ENCODE results near the gene ORC5.
"Not testable (repeated sequence)": the region's sequence is repeated elsewhere in the genome, so short reads cannot be mapped to it uniquely, and the experiment has no call there.

The ORC5 gene

GRCh38 chr7:104198673-104199278, 9.0 kb downstream of the ORC5 start:
- FAIRE-seq: no peak
- DNase-seq (ENCODE audit: extremely low spot score, insufficient read length, low read depth): no peak

- DNase-seq (ENCODE audit: extremely low spot score, insufficient read length, low read depth): no peak
- FAIRE-seq: no peak
Observed at GRCh38 chr7:104196161-104196560, 11.7 kb downstream of the ORC5 start.

- no peak for DNase-seq (ENCODE audit: extremely low spot score, insufficient read length, low read depth)
- FAIRE-seq: no peak
Observed at GRCh38 chr7:104192434-104192833, 15.4 kb downstream of the ORC5 start.

GRCh38 chr7:104185346-104185745, 22.5 kb downstream of the ORC5 start:
- DNase-seq (ENCODE audit: extremely low spot score, insufficient read length, low read depth): no peak
- no peak for FAIRE-seq

- DNase-seq (ENCODE audit: extremely low spot score, insufficient read length, low read depth): no peak
- FAIRE-seq: no peak
Observed at GRCh38 chr7:104179178-104179577, 28.6 kb downstream of the ORC5 start.

- FAIRE-seq: not testable (repeated sequence)
Observed at GRCh38 chr7:104177565-104178083, 30.2 kb downstream of the ORC5 start.

GRCh38 chr7:104176332-104176731, 31.5 kb downstream of the ORC5 start:
- DNase-seq (ENCODE audit: extremely low spot score, insufficient read length, low read depth): no peak
- no peak for FAIRE-seq

More at GRCh38 chr7:104177565-104178083, 30.2 kb downstream of the ORC5 start:
- not testable (repeated sequence) for DNase-seq (ENCODE audit: extremely low spot score, insufficient read length, low read depth)

- FAIRE-seq: no peak
- no peak for DNase-seq (ENCODE audit: extremely low spot score, insufficient read length, low read depth)
Observed at GRCh38 chr7:104175361-104175984, 32.3 kb downstream of the ORC5 start.

GRCh38 chr7:104174798-104175197, 33.0 kb downstream of the ORC5 start:
- DNase-seq (ENCODE audit: extremely low spot score, insufficient read length, low read depth) (no peak), FAIRE-seq (no peak)

GRCh38 chr7:104162081-104162480, 45.7 kb downstream of the ORC5 start:
- no peak for DNase-seq (ENCODE audit: extremely low spot score, insufficient read length, low read depth)
- FAIRE-seq: no peak

- no peak for FAIRE-seq
Observed at GRCh38 chr7:104161244-104161643, 46.6 kb downstream of the ORC5 start.

GRCh38 chr7:104160375-104160774, 47.4 kb downstream of the ORC5 start:
- FAIRE-seq (no peak), DNase-seq (ENCODE audit: extremely low spot score, insufficient read length, low read depth) (no peak)

More at GRCh38 chr7:104161244-104161643, 46.6 kb downstream of the ORC5 start:
- no peak for DNase-seq (ENCODE audit: extremely low spot score, insufficient read length, low read depth)

GRCh38 chr7:104156842-104157277, 51.0 kb downstream of the ORC5 start:
- peak; percentile 75 for FAIRE-seq
- DNase-seq (ENCODE audit: extremely low spot score, insufficient read length, low read depth): no peak

GRCh38 chr7:104153287-104153686, 54.5 kb downstream of the ORC5 start:
- DNase-seq (ENCODE audit: extremely low spot score, insufficient read length, low read depth) (no peak), FAIRE-seq (no peak)

GRCh38 chr7:104152468-104152867, 55.3 kb downstream of the ORC5 start:
- FAIRE-seq: no peak
- no peak for DNase-seq (ENCODE audit: extremely low spot score, insufficient read length, low read depth)

GRCh38 chr7:104150470-104150869, 57.3 kb downstream of the ORC5 start:
- DNase-seq (ENCODE audit: extremely low spot score, insufficient read length, low read depth) (no peak), FAIRE-seq (no peak)

- FAIRE-seq: no peak
Observed at GRCh38 chr7:104149822-104150221, 58.0 kb downstream of the ORC5 start.

GRCh38 chr7:104142147-104142546, 65.7 kb downstream of the ORC5 start:
- no peak for FAIRE-seq
- DNase-seq (ENCODE audit: extremely low spot score, insufficient read length, low read depth): no peak

More at GRCh38 chr7:104149822-104150221, 58.0 kb downstream of the ORC5 start:
- no peak for DNase-seq (ENCODE audit: extremely low spot score, insufficient read length, low read depth)

- DNase-seq (ENCODE audit: extremely low spot score, insufficient read length, low read depth) (no peak), FAIRE-seq (no peak)
Observed at GRCh38 chr7:104137971-104138370, 69.8 kb downstream of the ORC5 start.

- no peak for FAIRE-seq
- DNase-seq (ENCODE audit: extremely low spot score, insufficient read length, low read depth): no peak
Observed at GRCh38 chr7:104137511-104137910, 70.3 kb downstream of the ORC5 start.

GRCh38 chr7:104136981-104137380, 70.8 kb downstream of the ORC5 start:
- DNase-seq (ENCODE audit: extremely low spot score, insufficient read length, low read depth): no peak
- no peak for FAIRE-seq

- FAIRE-seq (no peak), DNase-seq (ENCODE audit: extremely low spot score, insufficient read length, low read depth) (no peak)
Observed at GRCh38 chr7:104136561-104136960, 71.3 kb downstream of the ORC5 start.
